K562 (cell line): ENCODE results near the gene PLEKHN1. TPM values are rescaled to one million over a fixed set of nuclear protein-coding genes. Genes with fewer than 3 reads are reported as not detected.

Experiments
- BRD4 ChIP-seq: fragments of 200-600 bp; sonication (generic); IDR thresholded peaks from 2 replicates; pipeline ENCODE4 v1.6.1; 2017; ENCODE audit warnings: inconsistent platforms
- CBFA2T3 ChIP-seq: fragments of 450-650 bp; IDR thresholded peaks from 2 replicates; pipeline ENCODE4 v1.6.1; 2017
- CBX3 ChIP-seq, 2 experiments: IDR thresholded peaks; 1 replicate in 1 of 2; 2 replicates in 1 of 2; pipeline ENCODE4 v1.6.1; 2012; ENCODE audit warnings: inconsistent platforms in 2 of 2, low read length in 2 of 2, borderline replicate concordance in 1 of 2, control low read depth in 1 of 2
- DACH1 ChIP-seq: fragments of 450-650 bp; IDR thresholded peaks from 2 replicates; pipeline ENCODE4 v1.6.1; 2018; ENCODE audit not compliant: partially characterized antibody
- ETS1 ChIP-seq: conservative IDR thresholded peaks from 2 replicates; pipeline ENCODE4 v1.6.1; 2011; ENCODE audit warnings: low read depth, mild to moderate bottlenecking, low read length; ENCODE audit not compliant: control insufficient read depth
- HLTF ChIP-seq: fragments of 450-650 bp; IDR thresholded peaks from 2 replicates; pipeline ENCODE4 v1.6.1; 2016
- HOXB6 ChIP-seq: fragments of 250-450 bp; sonication (Bioruptor Pico); IDR thresholded peaks from 2 replicates; pipeline ENCODE4 v1.5.1; 2022; ENCODE audit warnings: mild to moderate bottlenecking, borderline replicate concordance
- L3MBTL2 ChIP-seq: fragments of 450-650 bp; IDR thresholded peaks from 2 replicates; pipeline ENCODE4 v1.6.1; 2016; ENCODE audit warnings: mild to moderate bottlenecking, moderate library complexity
- NR0B1 ChIP-seq: fragments of 450-650 bp; IDR thresholded peaks from one replicate; pipeline ENCODE4 v1.6.1; 2018; ENCODE audit warnings: mild to moderate bottlenecking, moderate library complexity; ENCODE audit not compliant: partially characterized antibody
- NR2F6 ChIP-seq: fragments of 450-650 bp; formaldehyde crosslinking; IDR thresholded peaks from 2 replicates; pipeline ENCODE4 v1.4.0; 2020; ENCODE audit warnings: mild to moderate bottlenecking
- REST ChIP-seq, 2 experiments: fragments of 450-650 bp; formaldehyde crosslinking in 1 of 2; IDR thresholded peaks; 2 replicates each; pipeline versions ENCODE4 v1.4.0 to v1.6.1; 2014 to 2020; ENCODE audit warnings: mild to moderate bottlenecking in 2 of 2, borderline replicate concordance in 1 of 2, low read depth in 1 of 2
- SAP30 ChIP-seq: fragments of 200-600 bp; sonication (generic); IDR thresholded peaks from 2 replicates; pipeline ENCODE4 v1.6.1; 2012; ENCODE audit warnings: borderline replicate concordance, low read depth, mild to moderate bottlenecking, moderate library complexity, low read length, control low read depth, inconsistent platforms; ENCODE audit not compliant: insufficient read depth, poor library complexity, severe bottlenecking
- SIN3B ChIP-seq: fragments of 450-650 bp; IDR thresholded peaks from 2 replicates; pipeline ENCODE4 v1.6.1; 2017; ENCODE audit warnings: low read depth, mild to moderate bottlenecking, moderate library complexity
- SLC30A9 ChIP-seq: fragments of 250-450 bp; sonication (Bioruptor Pico); IDR thresholded peaks from 2 replicates; pipeline ENCODE4 v1.8.0; 2022; ENCODE audit warnings: mild to moderate bottlenecking, moderate library complexity
- TBP ChIP-seq: optimal IDR thresholded peaks from 2 replicates; pipeline ENCODE3; 2011; ENCODE audit warnings: low read depth, low read length, improper control_type of control experiment
- YY1 ChIP-seq, 3 experiments: IDR thresholded peaks; 2 replicates each; pipeline ENCODE4 v1.6.1; 2011; ENCODE audit warnings: low read length in 2 of 3, mild to moderate bottlenecking in 2 of 3, moderate library complexity in 2 of 3, borderline replicate concordance in 1 of 3, control low read depth in 1 of 3, low read depth in 1 of 3; ENCODE audit not compliant: insufficient read depth in 3 of 3, insufficient replicate concordance in 2 of 3, control insufficient read depth in 1 of 3, insufficient read length in 1 of 3; ENCODE audit errors: extremely low read depth in 1 of 3
- polyA plus RNA-seq, 8 experiments: library from polyadenylated mRNA; depleted of rRNA in 4 of 8; stranded (reverse) in 5 of 8; unstranded in 3 of 8; fragments of >200 nt; fragmentation: Nextera tagmentation in 2 of 8; fragmentation: Illumina TruSeq in 1 of 8; extraction: Ambion mirVana in 2 of 8; extraction: Trizol in 1 of 8; gene quantifications; 2 replicates each; pipeline versions ENCODE4 v1.2.1 to v1.2.3, GENCODE V29; 2011 to 2014; ENCODE audit warnings: inconsistent platforms in 1 of 8, missing spikeins in 1 of 8
- total RNA-seq, 7 experiments: library from RNA; depleted of rRNA in 6 of 7; stranded (reverse); fragments of >200 nt in 6 of 7; fragmentation: Illumina TruSeq in 2 of 7; extraction: Trizol in 2 of 7; gene quantifications; 2 replicates each; pipeline versions ENCODE4 v1.2.1 to v1.2.3, GENCODE V29; 2011 to 2021; ENCODE audit warnings: low replicate concordance in 1 of 7

PLEKHN1 gene
- total and polyA plus RNA-seq, 9 of the 15 experiments (the other 6 are each of a cell fraction or from before 2014, with no cell fraction given) = 0.07 to 1.5 (median 0.13) TPM; not detected in 2

- TF ChIP-seq YY1 (IDR thresholded peaks at IDR 0.05; ENCODE audit: borderline replicate concordance in 1 of 3, control insufficient read depth in 1 of 3, extremely low read depth in 1 of 3, insufficient read depth in 3 of 3, insufficient read length in 1 of 3, insufficient replicate concordance in 2 of 3, low read depth in 1 of 3, low read length in 2 of 3) = peak in 1 of 3 experiments; percentile 41
- TF ChIP-seq L3MBTL2 = peak; percentile 65
- peak; percentile 16 for TF ChIP-seq TBP
- peak in 1 of 2 experiments; percentile 25; a peak in 1 of 3 replicates for TF ChIP-seq CBX3 (IDR thresholded peaks at IDR 0.05; ENCODE audit: borderline replicate concordance in 1 of 2, low read length in 2 of 2)
- peak; percentile 11 for TF ChIP-seq DACH1
- peak; percentile 56 for TF ChIP-seq SAP30
- no peak for TF ChIP-seq HLTF
- no peak for TF ChIP-seq HOXB6 (CRISPR knock-in tag)
- TF ChIP-seq ETS1 = 0 out of 2 replicates have a peak, but pooled peaks have one; percentile 15
- TF ChIP-seq CBFA2T3 = peak; percentile 13; the same call in 1 of the 2 replicates
- 0 out of 2 replicates have a peak, but pooled peaks have one; percentile 22 for TF ChIP-seq REST (IDR thresholded peaks at IDR 0.05; ENCODE audit: borderline replicate concordance)
- peak; percentile 21; the same call in 1 of the 2 replicates for TF ChIP-seq REST (CRISPR knock-in tag; IDR thresholded peaks at IDR 0.05; ENCODE audit: low read depth)
- TF ChIP-seq NR0B1 = no peak
- peak; percentile 60 for TF ChIP-seq SIN3B
- no peak for TF ChIP-seq NR2F6 (CRISPR knock-in tag)
- no peak for TF ChIP-seq SLC30A9 (CRISPR knock-in tag)
- no peak for TF ChIP-seq BRD4
Measured at GRCh38 chr1:998995-999724, 32.9 kb downstream of the PLEKHN1 start (continued).
